Stimulated activated CD8-positive, alpha-beta memory T cell treated with anti-CD3 and anti-CD28 coated beads, Interleukin-7, amount 100 ng/mL, for 1 hour (primary cell): ENCODE data around the gene GRB14.
"Not testable (repeated sequence)": the region's sequence is repeated elsewhere in the genome, so short reads cannot be mapped to it uniquely, and the experiment has no call there.

Source experiments
- DNase-seq, 2 donors: peaks; one replicate each; pipeline ENCODE4 v3.0.0-alpha.2; 2020; ENCODE audit warnings: low read depth in 2 of 2

The GRB14 gene

DNA sequence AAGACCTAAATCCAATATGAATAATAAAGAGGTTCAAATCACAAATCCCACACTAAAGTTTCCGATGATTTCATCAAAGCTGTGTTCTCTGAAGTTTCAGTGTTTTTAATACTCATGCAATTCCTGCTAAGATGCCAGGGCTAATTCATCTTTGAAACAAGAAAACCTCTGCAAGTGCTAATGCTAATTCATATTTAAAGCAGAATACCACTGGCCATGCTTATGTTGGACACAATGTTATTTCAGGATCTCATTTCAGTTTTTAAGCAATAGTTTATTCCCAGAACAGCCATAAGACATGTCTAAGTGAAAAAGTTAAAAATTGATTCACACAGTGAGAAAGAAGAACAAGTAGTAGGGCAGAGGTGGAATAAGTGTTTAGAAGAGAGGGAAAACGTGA, 62.8 kb downstream of the GRB14 start:
- no peak for DNase-seq

DNA sequence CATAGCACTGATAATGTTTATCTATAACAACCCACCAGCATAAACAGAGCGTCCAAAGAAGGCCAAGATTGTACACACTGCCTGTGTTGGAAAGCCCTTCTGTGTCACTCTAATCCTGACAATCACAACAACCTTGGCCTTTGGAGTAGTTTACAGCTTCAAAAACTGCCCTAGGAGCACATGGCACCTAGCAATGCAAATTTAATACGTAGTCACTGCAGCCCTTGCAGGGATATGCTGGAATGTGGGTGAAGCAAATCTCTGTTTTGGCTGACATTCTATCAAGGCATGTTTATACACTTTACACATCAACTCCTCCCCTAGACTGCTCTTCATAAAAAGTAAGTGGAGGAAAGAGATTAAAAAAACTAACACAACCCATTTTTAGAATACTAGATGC, 66.8 kb downstream of the GRB14 start:
- DNase-seq, result no peak

DNA sequence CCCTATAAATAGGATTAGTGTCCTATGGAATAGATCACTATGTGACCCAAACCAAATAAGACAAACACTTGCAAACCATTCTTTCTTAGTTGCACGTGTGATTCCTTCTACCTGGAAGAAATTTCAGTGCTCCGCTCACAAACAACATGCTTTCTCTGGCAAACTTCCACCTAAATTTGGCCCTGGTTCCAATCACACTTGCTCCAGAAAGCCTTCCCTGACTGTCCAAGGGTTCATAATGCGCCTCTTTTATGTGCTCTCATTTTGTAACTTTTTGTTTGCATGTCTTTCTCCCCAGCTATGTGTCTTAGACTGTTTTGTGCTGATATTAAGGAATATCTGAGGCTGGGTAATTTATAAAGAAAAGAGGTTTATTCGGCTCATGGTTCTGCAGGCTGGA, 69.8 kb downstream of the GRB14 start:
- DNase-seq, result no peak

DNA sequence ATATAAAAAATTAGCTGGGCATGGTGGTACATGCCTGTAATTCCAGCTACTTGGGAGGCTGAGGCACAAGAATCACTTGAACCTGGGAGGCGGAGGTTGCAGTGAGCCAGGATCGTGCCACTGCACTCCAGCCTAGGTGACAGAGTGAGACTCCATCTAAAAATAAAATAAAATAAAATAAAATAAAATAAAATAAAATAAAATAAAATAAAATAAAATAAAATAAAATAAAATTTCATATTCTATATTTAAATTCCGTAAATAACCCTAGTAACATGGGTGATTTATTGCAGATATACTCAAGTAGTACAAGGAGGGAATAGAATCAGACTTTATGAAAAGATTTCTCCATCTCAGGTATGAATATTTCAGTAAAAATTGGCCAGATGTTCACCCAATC, 71.6 kb downstream of the GRB14 start:
- not testable (repeated sequence) for DNase-seq

DNA sequence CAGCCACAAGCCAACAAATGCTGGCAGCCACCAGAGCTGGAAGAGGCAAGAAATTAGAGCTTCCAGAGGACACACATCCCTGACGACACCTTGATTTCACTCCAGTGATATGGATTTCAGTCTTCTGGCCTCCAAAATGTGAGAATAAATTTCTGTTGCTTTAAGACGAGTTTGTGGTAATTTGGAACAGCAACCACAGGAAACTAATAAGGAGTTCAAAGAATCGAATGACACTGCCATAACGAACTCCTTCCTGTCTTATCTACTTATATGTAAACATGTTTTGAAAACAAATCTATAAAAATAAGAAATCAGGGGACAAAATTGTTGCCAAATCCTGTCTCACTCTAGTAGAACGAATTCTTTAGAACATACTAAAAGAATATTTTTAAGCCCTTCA, 75.8 kb downstream of the GRB14 start:
- no peak for DNase-seq

DNA sequence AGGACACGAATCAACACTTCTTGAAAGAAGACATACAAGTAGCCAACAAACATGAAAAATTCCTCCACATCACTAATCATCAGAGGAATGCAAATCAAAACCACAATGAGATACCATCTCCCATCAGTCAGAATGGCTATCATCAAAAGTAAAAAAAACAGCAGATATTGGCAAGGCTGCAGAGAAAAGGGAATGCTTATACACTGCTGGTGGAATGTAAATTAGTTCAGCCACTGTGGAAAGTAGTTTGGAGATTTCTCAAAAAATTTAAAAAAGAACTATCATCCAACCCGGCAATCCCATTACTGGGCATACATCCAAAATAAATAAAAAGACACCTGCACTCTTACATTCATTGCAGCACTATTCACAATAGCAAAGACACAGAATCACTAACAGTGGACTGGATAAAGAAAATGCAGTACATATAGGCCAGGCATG, 78.7 kb downstream of the GRB14 start:
- no peak for DNase-seq

DNA sequence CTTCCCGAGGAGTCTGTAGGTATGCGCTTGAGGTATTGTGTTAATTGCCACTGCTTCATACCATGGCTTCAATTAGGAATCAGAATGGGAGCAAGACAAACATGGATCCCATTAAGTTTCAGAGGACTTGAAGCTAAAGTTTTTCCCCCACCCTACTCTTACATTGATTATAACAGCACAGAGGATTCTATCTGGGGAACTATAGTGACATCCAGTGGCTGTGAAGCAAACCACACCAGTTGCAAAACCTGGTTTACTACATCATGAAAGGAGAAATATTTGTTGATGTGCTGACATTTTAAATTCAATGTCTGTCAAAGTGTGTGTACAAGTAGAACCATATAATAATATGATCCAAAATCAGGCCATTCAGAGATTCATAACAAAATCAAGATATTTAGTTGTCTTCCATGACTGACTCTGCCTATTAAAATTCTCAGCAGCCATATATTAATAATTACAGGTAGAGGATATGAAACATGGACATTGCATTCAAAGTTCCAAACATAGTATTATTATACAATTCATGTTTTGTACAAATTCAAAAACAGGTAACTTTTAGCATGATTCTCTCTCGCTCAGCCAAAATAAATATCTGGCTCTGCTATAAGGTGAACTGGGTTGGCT, 82.9 kb downstream of the GRB14 start:
- DNase-seq, result no peak

DNA sequence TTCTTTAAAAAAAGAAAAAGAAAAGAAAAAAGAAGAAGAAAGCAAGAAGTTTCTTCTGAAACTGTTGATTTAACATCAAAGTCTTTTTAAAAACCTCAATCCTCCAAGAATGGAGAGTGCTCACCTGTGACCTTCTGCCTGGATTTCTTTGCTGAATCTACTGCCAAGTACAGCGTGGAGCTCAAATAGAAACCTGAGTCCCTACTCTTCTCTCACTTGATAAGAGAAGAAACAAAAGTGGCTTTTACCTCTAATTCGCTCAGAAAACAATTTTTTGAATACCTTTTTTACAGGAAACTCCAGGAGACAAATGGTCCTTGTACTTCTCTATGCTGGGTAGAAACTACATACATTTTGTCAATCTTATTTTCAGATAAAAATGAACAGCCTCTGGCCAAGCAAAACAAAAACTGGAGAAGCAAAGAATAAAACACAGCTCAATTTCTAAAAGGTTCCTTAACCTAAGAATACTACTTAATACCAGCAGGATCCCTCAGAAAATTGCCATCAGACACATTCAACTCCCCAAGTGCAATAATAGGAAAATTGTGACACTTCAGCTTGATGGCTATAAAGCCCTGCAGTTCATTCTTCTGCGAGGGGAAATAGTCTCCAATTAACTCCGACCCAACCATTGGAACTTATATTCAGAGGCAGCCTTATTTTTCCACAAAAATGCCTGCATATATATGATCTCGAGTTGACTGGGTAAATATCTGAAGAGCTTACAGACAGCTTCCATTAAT, 85.8 kb downstream of the GRB14 start:
- DNase-seq, result no peak

DNA sequence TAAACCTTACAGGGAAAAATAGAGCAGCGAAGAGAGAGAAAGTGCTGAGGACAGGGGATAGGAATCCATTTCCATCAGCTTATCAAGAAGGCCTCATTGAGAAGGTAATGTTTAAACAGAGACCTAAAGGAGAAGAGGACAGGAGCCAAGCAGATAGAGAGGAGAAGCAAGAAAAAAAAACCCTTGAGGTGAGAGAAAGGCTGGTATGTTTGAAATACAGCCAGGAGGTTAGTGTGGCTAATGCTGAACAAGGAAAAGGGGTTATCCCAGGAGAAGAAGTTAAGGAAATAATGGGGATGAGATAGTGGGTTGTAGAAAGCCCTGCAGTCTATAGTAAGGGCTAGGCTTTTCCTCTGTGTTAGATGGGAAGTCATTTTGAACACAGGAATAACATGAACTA, 90.8 kb downstream of the GRB14 start:
- DNase-seq, result no peak

DNA sequence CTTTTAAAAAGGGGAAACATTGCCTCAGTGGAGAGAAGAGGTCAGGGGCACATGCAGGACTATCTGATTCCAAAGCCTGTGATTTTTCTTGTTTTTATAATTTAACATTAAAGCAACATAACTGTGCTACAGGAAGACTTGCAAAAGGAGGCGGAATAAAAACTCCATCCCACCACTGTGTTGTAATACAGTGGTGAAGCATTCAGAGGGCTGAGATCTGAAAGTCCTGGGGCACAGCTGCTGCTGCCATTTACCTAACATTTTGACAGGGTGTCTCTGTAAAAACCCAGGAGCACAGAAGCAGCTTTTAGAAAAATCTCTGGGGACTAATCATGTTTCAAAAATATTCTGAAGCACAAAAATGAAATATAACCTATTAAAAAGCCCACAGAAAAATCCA, 97.6 kb downstream of the GRB14 start:
- no peak for DNase-seq

DNA sequence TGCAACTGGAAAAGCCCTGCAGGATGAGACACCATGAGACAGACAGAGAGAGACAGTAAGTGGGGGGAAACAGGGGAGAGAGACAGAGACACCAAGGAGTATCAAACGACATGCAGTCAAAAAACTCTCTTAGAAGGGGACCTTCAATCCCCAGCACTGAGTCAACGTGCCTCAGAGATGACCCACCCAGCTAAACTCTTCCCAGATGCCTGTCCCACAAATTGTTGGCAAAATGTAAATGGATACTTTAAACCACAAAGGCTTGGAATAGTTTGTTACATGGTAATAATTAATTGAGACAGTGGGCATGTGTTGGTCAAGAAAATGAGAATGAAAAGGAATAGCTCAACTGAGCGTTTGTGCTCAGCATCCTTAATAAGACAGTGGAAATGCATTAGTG, 98.3 kb downstream of the GRB14 start:
- no peak for DNase-seq

DNA sequence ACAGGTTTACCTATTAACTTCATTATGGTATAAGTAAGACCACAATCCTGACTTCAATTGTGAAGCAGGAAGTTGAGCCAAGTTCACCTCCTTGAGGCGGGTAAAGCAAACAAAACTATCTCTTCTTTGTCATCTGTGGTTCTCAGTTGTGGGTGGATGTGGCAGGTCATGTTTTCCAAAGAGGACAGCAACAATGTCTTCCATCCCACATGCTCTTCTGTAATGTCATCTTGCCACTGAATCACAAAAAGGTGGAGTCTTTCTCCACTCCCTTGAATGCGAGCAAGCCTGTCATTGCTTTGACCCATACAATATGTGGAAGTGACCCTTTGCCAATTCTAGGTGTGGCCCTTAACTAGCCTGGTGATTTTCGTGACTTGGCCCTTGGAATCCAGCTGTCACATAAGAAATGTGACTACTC, 98.7 kb downstream of the GRB14 start:
- no peak for DNase-seq

DNA sequence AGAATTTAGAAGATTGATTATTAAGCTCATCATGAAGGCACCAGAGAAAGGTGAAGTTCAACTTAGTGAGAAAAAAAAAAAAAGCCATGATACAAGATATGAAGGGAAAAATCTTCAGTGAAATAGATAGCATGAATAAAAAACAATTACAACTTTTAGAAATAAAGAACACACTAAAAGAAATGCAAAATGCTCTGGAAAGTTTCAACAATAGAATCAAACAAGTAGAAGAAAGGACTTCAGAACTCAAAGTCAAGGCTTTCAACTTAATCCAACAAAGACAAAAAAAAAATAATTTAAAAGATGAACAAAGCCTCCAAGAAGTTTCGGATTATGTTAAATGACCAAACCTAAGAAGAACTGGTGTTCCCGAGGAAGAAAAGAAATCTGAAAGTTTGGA, 105.5 kb downstream of the GRB14 start:
- DNase-seq, result no peak

DNA sequence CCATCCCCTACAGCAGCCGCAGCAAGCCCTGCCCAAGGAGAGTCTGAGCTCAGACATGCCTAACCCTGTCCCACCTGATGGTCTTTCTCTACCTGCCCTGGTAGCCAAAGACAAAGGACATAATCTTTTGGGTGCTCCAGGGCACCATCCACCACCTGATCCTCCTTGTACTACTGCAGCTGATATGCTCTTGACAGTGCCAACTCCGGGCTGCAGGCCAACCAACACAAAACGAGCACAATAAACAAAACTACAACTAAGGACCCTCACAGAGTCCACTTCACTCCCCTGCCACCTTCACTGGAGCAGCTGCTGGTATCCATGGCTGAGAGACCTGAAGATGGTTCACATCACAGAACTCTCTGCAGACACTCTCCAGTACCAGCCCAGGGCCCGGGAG, 106.3 kb downstream of the GRB14 start:
- DNase-seq, result no peak

DNA sequence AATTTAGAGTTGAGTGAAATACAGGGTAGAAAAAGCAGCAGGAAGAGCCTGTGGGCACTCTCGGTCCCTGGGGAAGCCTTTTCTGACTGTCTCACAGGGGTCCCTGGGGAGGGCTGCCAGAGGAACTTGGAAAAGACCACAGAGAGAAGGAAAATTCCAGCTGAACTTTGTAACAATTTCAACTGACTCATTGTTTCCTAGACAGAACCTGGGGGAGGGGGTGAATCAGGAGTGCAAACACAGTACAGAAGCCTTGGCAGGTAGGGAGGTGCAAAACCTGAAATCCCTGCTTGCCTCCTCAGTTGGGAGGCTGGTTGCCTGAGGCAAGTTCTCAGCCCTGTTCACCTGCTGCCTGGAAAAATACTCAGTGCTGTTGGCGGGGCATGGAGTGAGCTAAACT, 106.8 kb downstream of the GRB14 start:
- no peak for DNase-seq

DNA sequence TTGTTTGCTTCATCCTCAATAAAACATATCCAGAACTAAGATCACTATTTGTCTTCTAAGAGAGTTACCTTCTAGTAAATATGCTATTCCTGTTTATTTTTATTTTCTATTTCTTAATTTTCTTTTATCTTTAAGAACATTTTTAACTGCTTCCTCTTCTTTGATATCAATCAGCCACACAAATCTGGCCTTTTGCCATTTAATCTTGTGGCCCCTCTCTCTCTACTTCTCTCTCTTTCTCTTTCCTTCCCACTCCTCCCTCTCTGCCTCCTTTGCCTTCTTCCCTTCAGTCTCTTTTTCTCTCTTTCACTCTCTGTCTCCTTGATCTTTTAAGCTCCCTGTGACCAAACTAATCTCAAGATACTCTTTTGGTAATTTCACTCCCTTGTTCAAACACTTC, 108.4 kb downstream of the GRB14 start:
- no peak for DNase-seq

DNA sequence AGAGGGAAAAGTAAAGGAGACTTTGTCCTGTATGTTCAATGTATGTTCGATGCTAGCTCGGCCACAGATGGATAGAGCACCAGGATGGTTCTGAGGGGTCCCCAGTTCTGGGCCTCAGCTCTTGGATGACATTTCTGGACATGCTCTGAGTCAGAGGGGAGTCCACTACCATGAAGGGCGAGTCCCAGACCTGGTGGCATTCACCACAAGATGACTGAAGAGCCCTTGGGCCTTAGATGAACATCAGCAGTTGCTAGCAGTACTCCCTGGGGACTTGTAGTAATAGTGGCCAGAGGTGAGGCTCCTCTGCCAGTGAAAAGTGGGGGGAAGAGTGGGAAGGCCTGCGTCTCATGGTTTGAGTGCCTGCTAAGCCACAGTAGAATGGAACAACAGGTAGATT, 109.5 kb downstream of the GRB14 start:
- DNase-seq, result no peak

DNA sequence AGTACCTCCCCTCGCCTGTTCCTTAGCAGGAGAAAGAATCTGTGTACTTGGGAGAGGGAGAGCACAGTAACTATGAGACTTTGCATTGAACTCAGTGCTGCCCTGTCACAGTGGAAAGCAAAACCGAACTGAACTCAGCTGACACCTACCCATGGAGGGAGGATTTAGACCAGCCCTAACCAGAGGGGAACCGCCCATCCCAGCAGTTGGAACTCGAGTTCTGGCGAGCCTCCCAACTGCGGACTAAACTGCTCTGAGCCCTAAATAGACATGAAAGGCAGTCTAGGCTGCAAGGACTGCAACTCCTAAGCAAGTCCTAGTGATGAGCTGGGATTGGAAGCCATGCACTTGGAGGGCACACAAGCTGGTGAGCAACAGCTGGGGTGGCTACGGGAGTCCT, 110.4 kb downstream of the GRB14 start:
- DNase-seq, result no peak

DNA sequence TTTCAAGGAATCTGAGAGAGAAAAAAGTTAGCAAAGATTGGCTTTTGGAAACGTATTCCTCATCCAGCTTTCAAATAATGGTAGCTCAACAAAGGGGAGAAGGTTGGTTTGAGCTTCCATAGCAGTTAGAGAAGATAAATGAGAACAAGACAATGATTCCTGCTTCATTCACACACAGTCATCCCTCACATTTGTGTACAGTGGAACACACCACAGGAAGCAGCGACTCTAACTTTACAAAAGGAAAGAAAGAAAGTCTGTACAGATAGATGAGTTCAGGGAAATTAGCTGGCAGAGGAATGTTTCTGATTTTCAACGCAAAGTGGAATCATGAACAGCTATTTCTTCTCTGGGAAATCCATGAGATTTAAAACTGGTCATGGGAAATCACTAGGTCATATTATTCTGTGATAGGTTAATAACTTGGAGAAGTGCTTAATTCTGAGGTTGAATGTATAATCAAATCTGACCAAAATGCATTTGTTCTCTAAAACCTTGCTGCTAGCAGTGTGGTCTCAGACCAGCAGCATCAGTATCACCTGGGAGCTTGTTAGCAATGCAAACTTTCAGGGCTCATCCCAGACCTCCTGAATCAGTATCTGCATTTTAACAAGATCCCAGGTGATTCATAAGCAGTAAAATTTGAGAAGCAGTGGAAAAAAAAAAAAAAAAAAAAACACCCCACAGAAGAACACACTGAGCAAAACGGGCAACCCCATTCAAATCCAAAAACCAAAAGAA, 112.0 kb downstream of the GRB14 start:
- DNase-seq, result no peak

DNA sequence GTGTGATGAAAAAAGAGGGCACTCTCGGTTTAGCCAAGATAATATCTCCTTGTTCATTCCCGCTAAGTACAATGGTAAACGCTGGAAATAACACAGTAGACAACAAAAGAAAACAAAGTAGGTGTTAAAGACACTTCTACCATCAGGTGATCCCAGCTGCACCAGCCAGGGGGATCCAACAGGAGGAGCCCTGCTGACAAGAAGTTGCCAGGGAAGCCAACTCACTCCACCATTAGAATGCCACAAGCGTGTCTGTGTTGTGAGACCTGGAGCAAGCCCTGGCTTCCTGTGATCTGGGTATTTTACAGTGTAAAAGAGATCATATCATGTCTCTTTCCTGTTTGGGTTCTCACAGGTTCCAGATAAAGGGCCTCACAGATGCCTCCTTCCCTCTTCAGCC, 117.0 kb downstream of the GRB14 start:
- no peak for DNase-seq

DNA sequence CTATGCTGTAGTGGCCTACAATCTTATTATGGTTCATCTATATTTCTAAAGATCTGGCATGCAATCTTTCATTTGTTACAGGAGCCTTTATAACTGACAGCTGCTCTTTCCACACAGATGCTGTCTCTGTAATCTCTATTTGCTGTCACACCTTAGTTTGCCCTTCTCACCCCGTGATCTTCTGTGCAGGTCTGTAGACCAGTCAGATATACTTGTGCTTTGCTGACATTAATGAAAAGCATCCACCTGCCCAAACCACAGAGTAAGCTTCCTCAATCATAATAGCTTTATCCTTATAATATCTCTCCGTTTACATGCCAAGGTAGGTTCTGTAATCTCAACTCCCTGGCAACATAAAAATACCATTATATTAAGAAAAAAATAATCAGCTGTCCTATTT, 122.4 kb downstream of the GRB14 start:
- DNase-seq, result no peak

DNA sequence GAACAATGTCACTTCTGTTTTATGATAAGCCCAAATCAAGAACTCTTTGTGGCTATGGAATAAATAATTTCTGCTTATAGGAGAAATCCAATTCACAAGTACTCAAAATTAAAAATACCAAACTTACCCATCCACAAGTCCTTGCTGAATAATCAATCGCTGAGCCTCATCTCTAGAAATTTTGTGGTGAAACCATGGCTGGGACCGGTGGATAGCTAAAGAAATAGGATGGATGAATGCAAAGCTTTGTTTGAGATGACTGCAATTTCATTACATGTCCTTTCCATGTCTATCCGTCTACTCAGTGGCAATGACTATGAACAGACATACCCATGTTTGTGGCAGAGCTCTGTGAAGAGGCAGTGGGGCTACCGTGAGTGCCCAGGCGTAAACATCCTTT, 124.4 kb downstream of the GRB14 start:
- no peak for DNase-seq

DNA sequence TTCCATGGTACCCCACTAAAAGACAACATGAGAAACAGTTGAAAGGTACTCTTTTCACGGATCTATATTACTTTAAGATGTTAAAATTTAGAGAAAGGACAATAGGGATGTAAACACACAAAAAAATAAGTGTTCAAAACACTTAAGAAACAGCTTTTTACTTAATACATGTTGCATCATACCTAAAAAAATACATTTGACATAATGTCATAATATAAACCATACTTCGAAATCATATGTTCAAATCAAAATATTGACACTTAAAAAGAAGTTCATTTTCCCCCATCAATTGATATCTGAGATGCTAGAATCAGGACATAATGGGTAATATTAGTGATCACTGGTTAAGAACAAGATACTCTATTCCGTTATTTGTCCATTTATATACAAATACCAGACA, 124.9 kb downstream of the GRB14 start:
- no peak for DNase-seq
